HG03432 (cell line): ENCODE measurements around the gene DOP1B.
"Not testable (repeated sequence)": the region's sequence is repeated elsewhere in the genome, so short reads cannot be mapped to it uniquely, and the experiment has no call there.

Source experiments
- ATAC-seq: cut with Tn5 transposase; IDR thresholded peaks from one replicate; pipeline ENCODE4 v1.9.1; 2021; ENCODE audit warnings: mild to moderate bottlenecking, moderate library complexity; ENCODE audit not compliant: unreplicated experiment

Gene DOP1B

GRCh38 chr21:36156815-36157670 lies at the start of gene DOP1B:
DOP1B (plus strand) TSS chr21:36156824; CDS start chr21:36164734, 7,910 bp downstream.
- peak; percentile 26 for ATAC-seq

GRCh38 chr21:36109868-36110267 lies 46.8 kb upstream of the DOP1B start:
- ATAC-seq, result no peak

GRCh38 chr21:36111238-36111637 lies 45.4 kb upstream of the DOP1B start:
- ATAC-seq, result no peak

- ATAC-seq, result no peak
Observed at GRCh38 chr21:36113647-36114428, 42.8 kb upstream of the DOP1B start.

- no peak for ATAC-seq
Observed at GRCh38 chr21:36115138-36115730, 41.4 kb upstream of the DOP1B start.

- no peak for ATAC-seq
Observed at GRCh38 chr21:36117286-36117741, 39.3 kb upstream of the DOP1B start.

- no peak for ATAC-seq
Observed at GRCh38 chr21:36120304-36120888, 36.2 kb upstream of the DOP1B start.

GRCh38 chr21:36122977-36123376 lies 33.6 kb upstream of the DOP1B start:
- ATAC-seq, result no peak

- ATAC-seq, result no peak
Observed at GRCh38 chr21:36124395-36124794, 32.2 kb upstream of the DOP1B start.

- ATAC-seq, result no peak
Observed at GRCh38 chr21:36125512-36126207, 31.0 kb upstream of the DOP1B start.

GRCh38 chr21:36126208-36126565 lies 30.4 kb upstream of the DOP1B start:
- ATAC-seq, result no peak

GRCh38 chr21:36126621-36127110 lies 30.0 kb upstream of the DOP1B start:
- no peak for ATAC-seq

GRCh38 chr21:36127250-36127904 lies 29.2 kb upstream of the DOP1B start:
- no peak for ATAC-seq

GRCh38 chr21:36127977-36128376 lies 28.6 kb upstream of the DOP1B start:
- no peak for ATAC-seq

GRCh38 chr21:36129219-36129618 lies 27.4 kb upstream of the DOP1B start:
- ATAC-seq, result no peak

- ATAC-seq, result not testable (repeated sequence)
Observed at GRCh38 chr21:36130414-36130762, 26.2 kb upstream of the DOP1B start.

- ATAC-seq, result not testable (repeated sequence)
Observed at GRCh38 chr21:36130839-36131238, 25.8 kb upstream of the DOP1B start.

GRCh38 chr21:36132696-36133095 lies 23.9 kb upstream of the DOP1B start:
- ATAC-seq, result no peak

- no peak for ATAC-seq
Observed at GRCh38 chr21:36134803-36135390, 21.7 kb upstream of the DOP1B start, which contains the start of gene CBR3. CBR3 (plus strand) TSS chr21:36135079; CDS start chr21:36135193, 114 bp downstream.
